ENCODE measurements around the gene ANKDD1B.
"Not testable (repeated sequence)": the region's sequence is repeated elsewhere in the genome, so short reads cannot be mapped to it uniquely, and the experiment has no call there.

Gene ANKDD1B

GRCh38 chr5:75695472-75696351, 84.5 kb downstream of the ANKDD1B start:
- DNase-seq (ENCODE audit: low read depth in 2 of 3, low spot score in 1 of 3) = not testable (repeated sequence)

- no peak for DNase-seq (ENCODE audit: low read depth in 2 of 3, low spot score in 1 of 3)
Observed at GRCh38 chr5:75701856-75702255, 90.6 kb downstream of the ANKDD1B start.

- DNase-seq (ENCODE audit: low read depth in 2 of 3, low spot score in 1 of 3) = no peak
Observed at GRCh38 chr5:75706016-75706415, 94.8 kb downstream of the ANKDD1B start.

GRCh38 chr5:75706775-75707174, 95.5 kb downstream of the ANKDD1B start:
- no peak for DNase-seq (ENCODE audit: low read depth in 2 of 3, low spot score in 1 of 3)

GRCh38 chr5:75707911-75708509, 96.8 kb downstream of the ANKDD1B start:
- DNase-seq (ENCODE audit: low read depth in 2 of 3, low spot score in 1 of 3) = no peak

GRCh38 chr5:75710637-75711036, 99.4 kb downstream of the ANKDD1B start:
- DNase-seq (ENCODE audit: low read depth in 2 of 3, low spot score in 1 of 3) = no peak

GRCh38 chr5:75711151-75711550, 99.9 kb downstream of the ANKDD1B start:
- no peak for DNase-seq (ENCODE audit: low read depth in 2 of 3, low spot score in 1 of 3)

GRCh38 chr5:75712091-75712490, 100.8 kb downstream of the ANKDD1B start:
- DNase-seq (ENCODE audit: low read depth in 2 of 3, low spot score in 1 of 3) = no peak

- no peak for DNase-seq (ENCODE audit: low read depth in 2 of 3, low spot score in 1 of 3)
Observed at GRCh38 chr5:75716715-75717081, 105.4 kb downstream of the ANKDD1B start.

- peak; percentile 98 to 99 (median 98) for DNase-seq (ENCODE audit: low read depth in 2 of 3, low spot score in 1 of 3)
Observed at GRCh38 chr5:75717082-75717922, 106.0 kb downstream of the ANKDD1B start, which contains the start of gene POC5. POC5 (minus strand) TSS chr5:75717437; CDS start chr5:75712937, 4,500 bp downstream.

GRCh38 chr5:75720882-75721281, 109.6 kb downstream of the ANKDD1B start:
- no peak for DNase-seq (ENCODE audit: low read depth in 2 of 3, low spot score in 1 of 3)

All from stimulated activated CD4-positive, alpha-beta T cell treated with anti-CD3 and anti-CD28 coated beads, Interleukin-12 subunit alpha, Interleukin-12 subunit beta, amount 100 ng/mL, for 48 hours (primary cell).